GM10266 (cell line): ENCODE results near the gene NR3C1.

Source experiments
- DNase-seq: peaks from one replicate; pipeline ENCODE4 v3.0.0; 2012; ENCODE audit errors: extremely low spot score
- CTCF ChIP-seq: IDR thresholded peaks from 2 replicates; pipeline ENCODE4 v1.5.1; 2012; ENCODE audit warnings: mild to moderate bottlenecking, low read depth; ENCODE audit not compliant: control insufficient read depth, insufficient read depth; ENCODE audit errors: missing control alignments

The NR3C1 gene

GRCh38 chr5:143313298-143313852 is 90.1 kb downstream of the NR3C1 start:
- DNase-seq, result no peak
- no peak for TF ChIP-seq CTCF

- DNase-seq, result no peak
- no peak for TF ChIP-seq CTCF
These were observed 90.7 kb downstream of the NR3C1 start for GRCh38 chr5:143312822-143313221.

- TF ChIP-seq CTCF, result no peak
- DNase-seq, result no peak
These were observed 91.5 kb downstream of the NR3C1 start for GRCh38 chr5:143311955-143312354.

- no peak for DNase-seq
- TF ChIP-seq CTCF, result no peak
These were observed 92.1 kb downstream of the NR3C1 start for GRCh38 chr5:143311428-143311827.

- TF ChIP-seq CTCF, result no peak
- DNase-seq, result peak; percentile 9
These were observed 93.6 kb downstream of the NR3C1 start for GRCh38 chr5:143309661-143310431.

- no peak for TF ChIP-seq CTCF
- no peak for DNase-seq
These were observed 94.8 kb downstream of the NR3C1 start for GRCh38 chr5:143308731-143309130.

GRCh38 chr5:143306040-143306439 is 97.4 kb downstream of the NR3C1 start:
- no peak for TF ChIP-seq CTCF
- no peak for DNase-seq
